ENCODE results near the gene CD163L1.
"Not testable (repeated sequence)": the region's sequence is repeated elsewhere in the genome, so short reads cannot be mapped to it uniquely, and the experiment has no call there.

The CD163L1 gene

GRCh38 chr12:7404275-7404674 lies 39.7 kb downstream of the CD163L1 start:
- DNase-seq (ENCODE audit: low read depth), result no peak

- DNase-seq (ENCODE audit: low read depth), result no peak
Observed at GRCh38 chr12:7403466-7403865, 40.5 kb downstream of the CD163L1 start.

DNA sequence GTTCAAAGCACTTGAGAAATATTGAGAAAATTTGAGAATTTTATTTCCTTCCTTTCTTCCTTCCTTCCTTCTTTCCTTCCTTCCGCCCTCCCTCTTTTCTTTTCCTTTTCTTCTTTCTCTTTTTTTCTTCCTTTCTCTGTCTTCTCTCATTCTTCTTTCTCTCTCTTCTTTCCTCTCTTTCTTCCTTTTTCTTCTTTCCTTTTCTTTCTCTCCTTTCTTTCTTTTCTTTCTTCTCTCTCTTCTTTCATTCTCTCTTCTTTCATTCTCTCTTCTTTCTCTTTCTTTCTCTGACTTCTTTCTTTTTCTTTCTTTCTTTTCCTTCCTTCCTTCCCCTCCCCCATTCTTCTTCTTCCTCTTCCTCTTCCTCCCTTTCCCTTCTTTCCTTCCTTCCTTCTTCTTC lies 44.9 kb downstream of the CD163L1 start:
- no peak for DNase-seq (ENCODE audit: low read depth)

- no peak for DNase-seq (ENCODE audit: low read depth)
Observed at GRCh38 chr12:7396418-7396817, 47.5 kb downstream of the CD163L1 start.

DNA sequence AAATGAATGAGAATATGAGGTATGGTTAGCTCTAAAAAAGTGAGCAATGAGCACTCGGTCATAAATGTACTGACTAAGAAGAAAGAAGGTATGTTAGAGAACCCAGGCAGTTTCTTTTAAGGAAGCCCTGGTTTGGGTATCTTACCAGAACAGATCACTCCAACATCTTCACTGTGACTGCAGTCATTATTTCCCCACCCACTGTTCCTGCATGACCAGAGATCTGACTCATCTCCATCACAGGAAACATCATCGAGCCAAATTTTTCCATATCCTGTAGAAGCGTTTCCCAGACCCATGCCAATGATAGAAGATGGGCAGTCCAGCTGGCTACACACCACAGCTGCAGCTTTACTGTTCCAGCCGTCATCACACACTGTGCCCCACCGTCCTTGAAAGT lies 48.0 kb downstream of the CD163L1 start:
- no peak for DNase-seq (ENCODE audit: low read depth)

GRCh38 chr12:7387289-7387688 lies 56.7 kb downstream of the CD163L1 start:
- no peak for DNase-seq (ENCODE audit: low read depth)

- DNase-seq (ENCODE audit: low read depth), result no peak
Observed at GRCh38 chr12:7383157-7383556, 60.8 kb downstream of the CD163L1 start.

- no peak for DNase-seq (ENCODE audit: low read depth)
Observed at GRCh38 chr12:7376196-7376595, 67.8 kb downstream of the CD163L1 start.

DNA sequence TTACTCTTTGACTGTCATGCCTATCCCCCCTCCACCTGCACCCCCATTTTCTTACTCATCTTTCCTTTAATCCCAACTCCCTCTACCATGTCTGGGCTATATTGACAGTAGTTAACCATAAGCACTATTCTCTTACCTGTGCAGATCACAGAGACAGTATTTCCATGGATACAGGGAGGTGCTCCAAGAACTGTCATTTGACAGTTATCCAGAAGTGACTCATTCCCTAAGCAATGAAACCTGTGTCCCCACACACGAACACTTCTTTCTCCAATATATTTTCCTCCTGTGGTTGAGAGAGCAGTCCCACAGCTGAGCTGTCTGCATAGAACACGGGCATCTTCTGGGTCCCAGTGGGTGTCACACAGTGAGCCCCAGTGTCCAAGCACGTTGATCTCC lies 68.8 kb downstream of the CD163L1 start:
- no peak for DNase-seq (ENCODE audit: low read depth)

- no peak for DNase-seq (ENCODE audit: low read depth)
Observed at GRCh38 chr12:7374423-7375144, 69.4 kb downstream of the CD163L1 start.

DNA sequence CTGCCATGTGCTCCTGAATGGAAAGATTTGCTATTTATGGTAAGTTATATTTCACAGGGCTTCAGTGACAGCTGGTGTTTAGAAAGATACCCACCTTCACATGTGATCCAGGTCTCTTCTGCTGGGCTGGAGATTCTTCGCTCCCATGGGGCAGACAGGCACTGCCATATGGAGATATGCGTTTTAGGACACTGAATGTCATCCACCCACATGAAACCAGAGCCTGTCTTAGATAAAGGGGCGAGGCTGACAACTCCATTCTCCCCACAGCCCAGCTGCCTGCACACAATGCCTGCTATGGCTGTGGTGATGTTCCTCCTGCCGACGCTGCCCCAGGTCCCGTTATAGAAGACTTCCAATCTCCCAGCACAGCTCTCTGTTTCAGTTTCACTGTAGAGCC lies 70.7 kb downstream of the CD163L1 start:
- no peak for DNase-seq (ENCODE audit: low read depth)

GRCh38 chr12:7369274-7369729 lies 74.7 kb downstream of the CD163L1 start:
- DNase-seq (ENCODE audit: low read depth), result peak; percentile 36

DNA sequence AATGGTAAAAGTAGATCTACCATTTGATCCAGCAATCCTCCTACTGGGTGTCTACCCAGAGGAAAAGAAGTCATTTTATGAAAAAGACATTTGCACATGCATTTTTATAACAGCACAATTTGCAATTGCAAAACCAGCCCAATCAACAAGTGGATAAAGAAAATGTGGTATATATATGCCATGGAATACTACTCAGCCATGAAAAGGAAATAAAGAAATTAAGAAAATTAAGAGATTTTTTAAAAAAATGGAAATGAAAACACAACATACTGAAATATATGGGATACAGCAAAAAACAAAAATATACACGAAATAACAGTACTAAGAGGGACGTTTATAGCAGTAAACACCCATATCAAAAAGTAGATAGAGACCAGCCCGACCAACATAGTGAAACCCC lies 81.2 kb downstream of the CD163L1 start:
- DNase-seq (ENCODE audit: low read depth), result no peak

DNA sequence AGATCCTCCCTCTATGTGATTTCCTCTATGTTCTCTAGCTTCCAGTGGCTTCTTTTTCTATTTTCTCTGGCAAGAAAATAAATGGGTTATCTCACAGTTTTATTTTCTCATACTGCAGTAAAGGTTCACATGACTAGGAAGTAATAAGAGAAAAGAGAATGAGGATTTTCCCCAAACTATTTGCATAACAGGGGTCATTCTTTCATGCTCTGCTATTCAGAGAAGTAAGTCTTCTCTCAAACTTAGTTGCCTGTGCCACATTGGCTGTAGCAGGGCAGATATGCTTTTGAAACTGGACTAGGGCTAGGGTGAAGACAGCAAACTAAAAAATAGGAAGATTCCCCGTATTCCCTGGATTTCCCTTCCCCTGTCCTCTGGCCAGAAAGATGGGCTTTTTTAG lies 82.7 kb downstream of the CD163L1 start:
- DNase-seq (ENCODE audit: low read depth), result no peak

GRCh38 chr12:7354529-7354928 lies 89.4 kb downstream of the CD163L1 start:
- DNase-seq (ENCODE audit: low read depth), result no peak

GRCh38 chr12:7352661-7353060 lies 91.3 kb downstream of the CD163L1 start:
- DNase-seq (ENCODE audit: low read depth), result no peak

DNA sequence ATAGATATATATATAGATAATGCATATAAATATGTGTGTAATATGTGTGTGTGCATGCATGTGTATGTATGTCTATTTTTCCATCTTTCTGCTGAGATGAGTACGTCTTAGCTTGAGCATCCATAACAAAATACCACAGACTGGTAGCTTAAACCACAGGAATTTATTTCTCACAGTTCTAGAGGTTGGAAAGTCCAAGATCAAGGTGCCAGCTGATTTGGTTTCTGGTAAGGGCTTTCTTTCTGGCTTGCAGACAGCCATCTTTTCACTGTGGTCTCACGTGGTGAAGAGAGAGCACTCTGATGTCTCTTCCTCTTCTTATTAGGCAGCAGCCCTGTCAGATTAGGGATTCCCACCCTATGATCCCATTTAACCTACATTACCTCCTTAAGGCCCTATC lies 92.8 kb downstream of the CD163L1 start:
- DNase-seq (ENCODE audit: low read depth), result no peak

DNA sequence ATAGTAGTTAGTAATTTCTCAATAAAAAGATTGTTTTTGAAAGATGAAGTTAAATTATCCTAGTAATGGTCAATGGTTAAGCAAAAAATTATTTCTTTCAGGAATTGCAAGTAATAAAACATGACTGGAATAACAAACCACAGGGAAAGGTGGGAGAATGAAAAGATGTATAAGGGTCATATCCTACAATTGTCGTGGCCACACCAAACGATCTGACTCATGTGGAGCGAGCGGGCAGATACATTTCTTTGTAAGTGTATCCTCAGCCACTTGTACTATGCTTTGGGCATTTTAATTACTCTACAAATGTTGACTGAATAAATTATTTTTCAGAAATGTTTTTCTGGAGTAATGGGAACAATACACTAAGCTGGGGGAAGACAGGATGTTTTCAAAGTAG lies 94.5 kb downstream of the CD163L1 start:
- no peak for DNase-seq (ENCODE audit: low read depth)

DNA sequence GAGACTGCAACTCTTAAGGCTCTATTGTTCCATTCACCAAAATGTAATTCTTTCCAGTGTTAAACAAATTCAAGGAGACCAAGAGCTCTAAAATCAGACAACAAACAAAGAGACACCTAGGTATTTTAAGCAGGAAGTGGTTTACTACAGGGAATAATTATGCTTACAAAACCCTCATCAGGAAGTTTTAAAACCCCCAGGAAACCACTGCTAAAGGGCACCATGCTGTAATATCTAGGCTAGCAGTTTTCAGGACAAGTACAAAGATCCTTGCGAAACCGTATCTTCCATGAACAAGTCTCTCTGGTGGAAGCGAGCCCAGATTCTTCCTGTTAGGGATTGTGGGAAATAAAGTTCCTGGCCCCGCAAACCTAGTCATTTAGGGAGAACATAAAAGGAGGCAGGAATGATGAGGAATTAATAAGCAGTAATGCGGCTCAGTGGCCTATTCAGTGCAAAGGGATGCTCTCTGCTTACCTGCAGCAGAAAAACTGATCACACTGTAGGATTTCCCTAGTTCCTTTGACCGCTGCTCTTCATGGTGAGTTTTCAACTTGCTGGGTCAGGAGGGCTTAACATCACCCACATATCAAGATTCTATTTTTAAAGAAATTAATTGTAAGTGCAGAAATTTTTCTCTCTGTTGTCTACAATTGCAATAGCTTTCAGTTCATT lies 97.3 kb downstream of the CD163L1 start:
- DNase-seq (ENCODE audit: low read depth), result no peak

DNA sequence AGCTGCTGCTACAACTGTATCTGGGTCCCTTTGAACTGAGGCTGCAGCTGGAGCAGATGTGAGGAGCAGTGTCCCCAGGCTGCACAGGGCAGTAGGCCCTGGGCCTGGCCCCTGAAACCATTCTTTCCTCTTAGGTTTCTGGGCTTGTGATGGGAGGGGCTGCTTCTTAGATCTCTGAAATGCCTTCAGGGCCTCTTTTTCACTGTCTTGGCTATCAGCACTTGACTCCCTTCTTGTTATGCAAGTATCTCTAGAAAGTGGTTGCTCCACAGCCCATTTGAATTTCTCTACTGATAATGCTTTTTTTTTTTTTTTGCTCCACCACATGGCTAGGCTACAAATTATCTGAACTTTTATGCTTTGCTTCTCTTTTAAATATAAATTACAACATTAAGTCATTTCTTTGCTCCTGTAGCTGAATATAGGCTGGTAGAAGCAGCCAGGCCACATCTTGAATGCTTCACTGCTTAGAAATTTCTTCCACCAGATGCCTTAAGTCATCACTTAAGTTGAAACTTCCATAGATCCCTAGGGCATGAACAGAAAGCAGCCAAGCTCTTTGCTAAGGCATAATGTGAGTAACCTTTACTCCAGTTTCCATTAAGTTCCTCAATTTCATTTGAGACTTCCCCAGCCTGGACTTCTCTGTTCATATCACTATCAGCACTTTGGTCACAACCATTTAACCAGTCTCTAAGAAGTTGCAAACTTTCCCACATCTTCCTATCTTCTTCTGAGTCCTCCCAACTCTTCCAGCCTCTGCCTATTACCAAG lies 98.9 kb downstream of the CD163L1 start:
- no peak for DNase-seq (ENCODE audit: low read depth)

GRCh38 chr12:7339675-7340074 lies 104.3 kb downstream of the CD163L1 start:
- no peak for DNase-seq (ENCODE audit: low read depth)

- DNase-seq (ENCODE audit: low read depth), result not testable (repeated sequence)
Observed at GRCh38 chr12:7337790-7338189, 106.2 kb downstream of the CD163L1 start.

DNA sequence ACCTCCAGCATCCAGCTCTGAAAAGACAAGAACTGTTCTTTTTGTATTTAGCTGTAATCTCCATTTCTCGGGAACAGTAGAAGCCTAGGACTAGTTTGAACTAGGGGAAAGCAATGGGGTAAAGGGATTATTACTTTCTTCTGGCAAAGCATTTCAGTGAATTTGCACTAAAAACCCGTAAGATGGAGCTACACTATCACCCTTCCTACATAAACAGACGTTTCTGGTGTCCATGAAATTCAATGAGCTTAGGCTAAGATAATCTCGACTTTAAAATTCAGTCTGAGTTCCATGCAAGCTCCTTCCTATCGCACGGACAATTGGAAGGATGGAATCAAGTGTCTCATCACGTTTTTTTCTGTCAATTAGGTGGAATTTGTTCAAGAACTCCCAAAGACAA lies 116.0 kb downstream of the CD163L1 start:
- no peak for DNase-seq (ENCODE audit: low read depth)
